AG09309 (cell line): Measurements from ENCODE around the gene C9orf50.

ENCODE experiments used
- DNase-seq: peaks from one replicate; pipeline ENCODE4 v3.0.0-alpha.2; 2010; ENCODE audit warnings: low read depth
- H3K4me3 ChIP-seq: 2 replicates; pipeline ENCODE4 v1.5.1; 2011; ENCODE audit warnings: mild to moderate bottlenecking, low read depth, low read length, moderate library complexity; ENCODE audit not compliant: control insufficient read depth
- CTCF ChIP-seq: IDR thresholded peaks from 2 replicates; pipeline ENCODE4 v1.5.1; 2011; ENCODE audit warnings: mild to moderate bottlenecking, low read depth, low read length, inconsistent platforms; ENCODE audit not compliant: insufficient read depth, control insufficient read depth; ENCODE audit errors: missing control alignments

C9orf50 gene

GRCh38 chr9:129606161-129607026 is 14.5 kb downstream of the C9orf50 start:
- TF ChIP-seq CTCF = no peak
- no peak overlapping the region for H3K4me3 ChIP-seq
- no peak for DNase-seq

- DNase-seq = no peak
- TF ChIP-seq CTCF = no peak
- H3K4me3 ChIP-seq = no peak overlapping the region
These were observed 16.1 kb downstream of the C9orf50 start for GRCh38 chr9:129604766-129605163.

GRCh38 chr9:129604056-129604765 is 16.7 kb downstream of the C9orf50 start:
- H3K4me3 ChIP-seq = no peak overlapping the region
- DNase-seq = no peak
- TF ChIP-seq CTCF = no peak

GRCh38 chr9:129602598-129603415 is 18.1 kb downstream of the C9orf50 start:
- DNase-seq = no peak
- H3K4me3 ChIP-seq = no peak overlapping the region
- TF ChIP-seq CTCF = no peak

- TF ChIP-seq CTCF = no peak
- DNase-seq = no peak
- no peak overlapping the region for H3K4me3 ChIP-seq
These were observed 19.7 kb downstream of the C9orf50 start for GRCh38 chr9:129601082-129601674.

GRCh38 chr9:129598089-129598596 is 22.8 kb downstream of the C9orf50 start:
- no peak for TF ChIP-seq CTCF
- DNase-seq = no peak
- no peak overlapping the region for H3K4me3 ChIP-seq
